ELR (cell line): ENCODE results near the gene BTBD19.
"Not testable (repeated sequence)": the region's sequence is repeated elsewhere in the genome, so short reads cannot be mapped to it uniquely, and the experiment has no call there.

Experiments
- DNase-seq: peaks from one replicate; pipeline ENCODE4 v3.0.0-alpha.2; 2015; ENCODE audit warnings: low read depth

Gene BTBD19, protein sequence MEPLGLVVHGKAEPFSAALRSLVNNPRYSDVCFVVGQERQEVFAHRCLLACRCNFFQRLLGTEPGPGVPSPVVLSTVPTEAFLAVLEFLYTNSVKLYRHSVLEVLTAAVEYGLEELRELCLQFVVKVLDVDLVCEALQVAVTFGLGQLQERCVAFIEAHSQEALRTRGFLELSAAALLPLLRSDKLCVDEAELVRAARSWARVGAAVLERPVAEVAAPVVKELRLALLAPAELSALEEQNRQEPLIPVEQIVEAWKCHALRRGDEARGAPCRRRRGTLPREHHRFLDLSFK

DNA sequence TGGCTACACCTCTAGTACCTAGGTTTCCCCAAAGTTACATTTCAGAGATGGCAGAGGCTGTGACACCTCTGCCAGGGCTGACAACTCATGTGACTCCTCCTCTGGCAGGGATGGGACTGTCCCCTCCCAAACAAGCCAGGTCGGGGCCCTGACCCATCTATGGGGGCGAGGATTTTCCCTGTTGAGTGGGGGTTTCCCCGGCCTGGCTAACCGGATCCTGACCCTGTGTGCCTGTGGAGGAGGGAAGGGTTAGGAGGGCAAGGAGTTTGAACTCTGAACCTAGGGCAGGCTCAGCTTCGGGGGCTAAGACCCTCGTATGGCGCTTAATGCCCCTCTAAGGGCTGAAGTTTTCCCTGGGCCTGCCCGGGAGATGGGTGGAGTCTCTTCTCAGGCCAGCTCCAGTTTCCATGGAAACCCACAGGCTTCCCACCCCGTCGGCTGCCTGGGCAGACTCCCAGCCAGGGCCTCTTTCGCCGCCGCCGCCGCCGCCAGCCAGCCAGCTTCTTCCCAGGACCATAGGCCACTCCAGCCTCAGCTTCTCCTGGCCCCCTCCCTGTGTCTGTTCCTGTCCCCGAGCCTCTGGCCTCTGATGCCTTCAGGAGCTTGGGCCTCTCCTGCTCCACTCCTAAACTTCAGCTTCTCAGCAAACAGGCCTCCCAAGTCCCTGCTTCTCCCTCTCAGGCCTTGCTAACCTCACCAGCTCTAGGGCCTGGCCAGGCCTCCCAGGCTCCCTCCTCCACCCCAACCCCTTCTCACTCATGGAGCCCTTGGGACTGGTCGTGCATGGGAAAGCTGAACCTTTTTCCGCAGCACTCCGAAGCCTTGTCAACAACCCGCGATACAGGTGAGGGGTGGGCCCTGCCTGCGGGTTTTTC, at the start of gene BTBD19:
Gene BTBD19, plus strand, starts transcription at position 461 of the 875 bp plus-strand sequence. Its CDS starts 298 bp downstream, at position 759.
- peak; percentile 94 for DNase-seq

DNA sequence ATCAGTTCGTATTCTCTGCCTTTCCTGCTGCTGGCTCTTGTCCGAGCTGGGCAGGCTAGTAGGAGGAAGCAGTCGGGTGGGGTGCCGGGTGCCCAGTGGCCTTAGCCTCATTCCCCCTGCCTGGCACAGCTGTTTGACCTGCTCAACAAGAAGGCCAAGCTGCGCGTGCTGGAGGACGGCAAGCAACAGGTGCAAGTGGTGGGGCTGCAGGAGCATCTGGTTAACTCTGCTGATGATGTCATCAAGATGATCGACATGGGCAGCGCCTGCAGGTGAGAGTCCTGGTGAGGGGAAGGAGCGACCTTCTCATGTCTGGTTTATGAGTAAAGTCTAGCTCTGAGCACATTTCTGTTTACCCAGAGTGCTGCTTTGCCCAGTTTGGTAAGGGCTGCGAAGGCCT, 49.2 kb upstream of the BTBD19 start:
- DNase-seq = no peak

DNA sequence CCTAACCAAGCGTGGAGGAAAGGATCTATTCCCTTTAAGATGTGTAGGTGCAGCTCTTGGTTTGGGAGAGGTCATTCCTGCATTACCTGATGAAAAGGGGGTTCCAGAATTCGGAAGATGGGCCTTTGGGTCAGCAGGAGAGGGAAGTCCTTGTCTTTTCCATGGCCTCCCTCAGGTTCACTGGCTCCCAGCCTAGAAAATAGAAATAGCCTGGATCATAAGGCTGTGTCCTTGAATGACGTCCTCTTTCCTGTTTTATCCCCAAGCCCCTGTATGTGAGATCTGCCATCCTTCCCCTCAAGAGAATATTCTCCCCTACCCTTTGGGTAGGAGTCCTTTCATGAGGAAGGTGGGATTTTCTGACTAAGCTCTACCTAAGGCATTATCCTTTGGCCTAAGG, 47.4 kb upstream of the BTBD19 start:
- no peak for DNase-seq

DNA sequence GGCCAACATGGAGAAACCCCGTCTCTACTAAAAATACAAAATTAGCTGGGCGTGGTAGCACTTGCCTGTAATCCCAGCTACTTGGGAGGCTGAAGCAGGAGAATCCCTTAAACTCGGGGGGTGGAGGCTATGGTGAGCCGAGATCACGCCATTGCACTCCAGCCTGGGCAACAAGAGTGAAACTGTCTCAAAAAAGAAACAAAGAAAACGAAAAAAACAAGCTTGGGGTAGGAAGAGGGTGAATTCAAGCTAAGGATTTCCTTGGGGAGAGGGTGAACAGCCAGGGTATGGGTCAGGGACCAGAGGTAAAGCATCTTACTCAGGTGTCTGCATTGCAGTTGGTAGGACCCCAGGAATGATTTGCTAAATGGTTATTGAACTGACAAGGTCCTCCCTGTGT, 41.9 kb upstream of the BTBD19 start:
- DNase-seq = not testable (repeated sequence)

DNA sequence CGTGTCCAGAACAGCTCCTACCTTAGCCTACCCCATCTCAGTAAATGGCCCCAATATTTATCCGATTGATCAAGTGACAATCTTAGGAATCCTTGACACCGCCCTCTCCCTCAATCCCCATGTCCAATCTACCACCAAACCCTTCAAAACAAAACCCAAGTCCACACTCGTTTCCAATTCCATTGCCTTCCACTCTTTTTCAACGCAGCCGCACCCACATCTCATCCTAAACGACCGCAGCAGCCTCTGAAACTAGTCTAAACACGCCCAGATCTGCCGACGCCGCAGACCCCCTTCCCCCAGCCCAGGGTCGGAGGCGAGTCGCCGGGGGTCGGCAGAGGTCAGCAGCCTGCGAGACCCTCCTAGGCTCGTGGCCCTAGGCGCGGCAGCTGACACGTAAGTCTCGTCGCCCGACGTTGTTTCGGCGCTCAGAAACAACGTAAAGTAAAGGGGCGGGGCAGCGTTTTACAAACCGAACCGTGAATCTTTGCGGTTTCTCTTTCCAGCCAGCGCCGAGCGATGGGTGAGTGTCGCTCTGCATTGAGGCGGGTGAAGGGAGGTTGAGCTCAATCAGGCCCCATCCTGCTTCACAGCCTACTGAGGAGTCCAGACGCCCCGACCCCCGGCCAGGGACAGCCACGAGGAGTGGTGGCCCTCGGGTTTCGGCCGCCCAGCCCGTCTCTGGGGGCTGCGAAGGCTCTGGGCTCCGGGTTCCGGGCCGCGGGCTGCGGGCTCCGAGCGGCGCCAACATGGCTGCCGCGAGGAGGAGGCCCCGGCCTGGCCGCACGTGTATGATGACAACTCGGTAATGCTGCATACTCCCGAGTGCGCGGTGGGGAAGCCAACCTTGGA, 33.0 kb upstream of the BTBD19 start, which contains the start of gene RPS8:
Gene RPS8, plus strand, starts transcription at position 463 of the 852 bp plus-strand sequence. Its CDS starts 57 bp downstream, at position 520.
- DNase-seq = peak; percentile 97

GRCh38 chr1:44775930-44776729, 32.2 kb upstream of the BTBD19 start:
- peak; percentile 41 for DNase-seq

- DNase-seq = no peak
Observed at GRCh38 chr1:44776730-44777068, 31.6 kb upstream of the BTBD19 start.

GRCh38 chr1:44777547-44777946, 30.8 kb upstream of the BTBD19 start:
- DNase-seq = no peak

DNA sequence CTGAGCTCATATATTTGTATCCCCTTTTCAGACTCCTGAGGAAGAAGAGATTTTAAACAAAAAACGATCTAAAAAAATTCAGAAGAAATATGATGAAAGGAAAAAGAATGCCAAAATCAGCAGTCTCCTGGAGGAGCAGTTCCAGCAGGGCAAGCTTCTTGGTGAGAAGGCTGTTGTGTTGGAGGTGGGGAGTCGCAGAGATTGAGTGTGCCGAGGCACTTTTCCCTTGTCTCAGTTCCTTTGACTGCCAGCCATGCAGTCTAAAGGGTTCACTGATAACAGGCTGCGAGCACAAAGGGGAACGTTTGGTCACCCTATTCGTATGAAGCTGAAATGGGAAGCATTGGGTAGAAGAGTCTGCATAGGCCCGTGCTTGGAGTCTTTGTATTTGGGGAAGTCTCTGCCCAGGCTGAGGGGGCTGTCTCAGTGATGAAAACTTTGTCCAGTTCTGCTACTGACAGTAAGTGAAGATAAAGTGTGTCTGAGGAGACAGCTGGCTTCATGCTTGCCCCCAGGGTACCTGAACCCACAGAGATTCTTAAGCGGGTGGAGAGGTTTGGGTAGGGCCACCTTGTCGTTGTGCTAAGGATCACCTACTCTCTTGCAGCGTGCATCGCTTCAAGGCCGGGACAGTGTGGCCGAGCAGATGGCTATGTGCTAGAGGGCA, 30.2 kb upstream of the BTBD19 start:
- DNase-seq = no peak

DNA sequence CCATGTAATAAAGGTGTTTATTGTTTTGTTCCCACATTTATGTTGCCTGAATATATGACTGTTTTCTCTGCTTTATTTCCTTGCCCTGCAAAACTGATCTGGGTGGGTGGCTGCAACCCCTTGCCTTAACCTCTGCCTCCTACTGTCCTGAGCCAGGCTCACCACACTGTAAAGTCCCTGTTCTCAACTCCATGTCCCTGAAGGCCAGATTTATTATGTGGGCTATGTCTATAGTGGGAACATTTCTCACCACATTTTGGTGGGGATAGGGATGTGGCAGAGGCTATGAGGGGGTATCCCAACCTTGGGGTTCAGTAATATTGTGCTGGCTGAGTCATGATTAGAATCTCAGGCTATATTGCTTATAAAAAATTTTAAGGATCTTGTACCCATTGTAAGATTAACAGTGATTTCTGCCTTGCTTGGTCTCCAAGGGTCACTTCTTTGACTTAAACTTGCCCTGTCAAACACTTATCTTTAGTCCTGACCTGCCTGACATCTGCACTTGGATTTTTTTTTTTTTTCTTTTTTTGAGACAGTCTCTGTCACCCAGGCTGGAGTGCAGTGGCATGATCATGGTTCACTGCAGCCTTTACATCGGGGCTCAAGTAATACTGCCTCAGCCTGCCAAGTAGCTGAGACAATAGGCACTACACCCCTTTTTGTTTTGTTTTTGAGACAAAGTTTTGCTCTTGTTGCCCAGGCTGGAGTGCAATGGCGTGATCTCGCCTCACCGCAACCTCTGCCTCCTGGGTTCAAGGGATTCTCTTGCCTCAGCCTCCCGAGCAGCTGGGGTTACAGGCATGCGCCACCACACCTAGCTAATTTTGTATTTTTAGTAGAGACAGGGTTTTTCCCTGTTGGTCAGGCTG, 29.4 kb upstream of the BTBD19 start:
- DNase-seq = no peak

DNA sequence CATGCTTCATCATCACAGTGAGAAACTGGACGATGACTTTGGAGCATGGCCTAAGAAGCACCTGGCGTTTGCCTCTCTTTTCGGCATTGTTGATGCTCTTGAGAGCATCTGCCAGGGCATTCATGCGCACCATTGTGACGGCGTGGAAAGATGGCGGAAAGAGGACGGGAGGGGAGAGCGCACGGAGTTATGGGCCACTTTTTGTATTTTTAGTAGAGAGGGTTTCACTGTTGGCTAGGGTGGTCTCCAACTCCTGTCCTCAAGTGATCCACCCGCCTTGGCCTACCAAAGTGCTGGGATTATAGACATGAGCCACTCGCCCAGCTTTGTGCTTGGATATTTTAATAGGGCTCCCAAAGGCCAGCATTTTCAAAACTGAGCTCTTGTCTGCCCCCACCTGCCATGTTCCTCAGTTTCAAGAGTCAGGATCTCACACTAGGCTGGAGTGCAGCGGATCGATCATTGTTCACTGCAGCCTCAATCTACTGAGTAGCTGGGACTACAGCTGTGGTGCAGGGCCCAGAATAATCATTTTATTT, 27.7 kb upstream of the BTBD19 start:
- DNase-seq = peak; percentile 46

- DNase-seq = no peak
Observed at GRCh38 chr1:44783697-44784093, 24.6 kb upstream of the BTBD19 start.

DNA sequence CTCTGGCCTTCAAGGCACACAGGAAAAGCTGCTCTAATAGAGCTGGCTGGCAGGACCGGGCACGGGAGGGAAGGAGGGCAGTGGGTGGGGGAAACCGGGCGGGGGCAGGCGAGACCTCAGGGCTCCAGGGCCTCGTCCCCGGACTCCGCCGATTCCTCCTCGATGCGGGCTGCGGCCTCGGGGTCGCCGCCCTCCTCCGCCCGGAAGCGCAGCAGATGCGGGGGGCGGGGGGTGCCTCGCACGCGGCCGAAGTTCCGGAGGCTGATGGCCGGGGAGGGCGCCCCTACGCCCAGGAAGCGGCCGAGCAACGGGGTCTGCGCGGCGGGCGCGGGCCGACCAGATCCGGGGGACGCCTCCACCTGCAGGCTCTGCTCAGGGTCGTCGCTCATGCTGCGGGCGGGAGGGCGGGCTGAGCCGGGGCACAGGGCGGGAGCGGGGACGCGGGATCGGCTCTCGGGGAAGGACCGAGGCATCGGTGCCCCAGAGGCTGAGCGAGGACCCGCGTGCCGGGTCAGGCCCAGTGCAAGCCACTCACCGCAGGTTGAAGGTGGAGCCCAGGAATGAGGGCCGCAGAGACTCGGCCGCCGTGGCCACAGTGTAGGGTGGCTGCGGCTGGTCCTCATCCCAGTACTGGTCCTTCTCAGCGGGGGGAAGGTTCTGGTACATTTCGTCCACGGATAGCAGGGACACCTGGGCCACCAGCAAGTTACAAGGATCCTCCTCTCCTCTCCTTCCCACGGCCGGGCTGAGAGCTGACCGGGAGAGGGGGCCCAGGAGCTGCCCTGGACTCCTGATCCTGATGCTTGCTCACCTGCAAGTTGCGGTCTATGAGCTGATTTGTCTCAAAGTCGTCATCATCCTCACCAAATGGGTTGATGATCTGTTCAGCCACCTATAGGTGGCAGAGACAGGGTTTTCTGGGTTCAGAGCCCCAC, 24.0 kb upstream of the BTBD19 start:
- no peak for DNase-seq

DNA sequence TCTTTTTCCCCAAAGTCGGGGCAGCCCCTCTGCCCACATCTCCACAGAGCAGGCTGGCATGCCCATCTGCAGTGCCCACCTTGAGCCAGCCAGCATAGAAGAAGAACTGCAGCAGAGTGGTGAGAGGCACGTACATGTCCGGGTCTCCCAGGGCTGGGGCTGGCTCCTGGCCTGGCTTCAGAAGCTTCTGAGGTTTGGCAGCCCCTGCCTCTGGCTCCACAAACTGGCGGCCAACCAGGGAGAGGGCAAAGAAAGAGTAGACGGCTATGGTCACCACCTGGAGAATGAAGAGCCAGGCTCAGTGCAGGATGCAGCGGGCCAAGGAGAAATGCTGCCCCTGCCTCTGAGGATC, 23.3 kb upstream of the BTBD19 start:
- no peak for DNase-seq

DNA sequence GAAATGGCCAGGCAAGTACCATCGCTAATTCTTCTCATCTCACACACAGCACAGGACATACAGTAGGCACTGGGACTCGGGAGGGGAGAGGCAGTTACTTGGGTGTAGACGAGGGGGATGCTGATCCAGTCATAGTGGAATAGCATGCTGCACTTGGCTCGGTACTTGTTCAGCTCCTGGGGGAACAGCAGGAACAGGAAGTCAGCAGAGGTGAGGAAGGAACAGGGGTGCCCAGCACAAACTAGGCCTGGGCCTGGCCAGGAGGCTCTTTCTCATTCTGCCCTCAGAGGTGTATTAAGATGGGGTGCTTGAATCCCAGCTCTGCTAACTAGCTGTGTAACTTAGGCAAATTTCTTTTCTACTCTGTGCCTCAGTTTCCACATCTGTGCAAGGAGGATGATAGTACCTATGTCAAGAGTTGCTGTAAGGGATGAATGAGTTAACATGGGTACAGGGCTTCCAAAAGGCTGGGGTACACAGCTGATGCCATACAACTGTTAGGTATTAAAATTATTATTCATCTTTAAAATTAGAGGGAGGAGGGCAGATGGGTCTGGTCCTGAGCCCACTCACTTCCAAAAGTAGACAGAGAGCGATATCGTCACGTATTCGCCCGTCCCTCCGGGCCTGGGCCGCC, 22.7 kb upstream of the BTBD19 start:
- no peak for DNase-seq

GRCh38 chr1:44786138-44786840, 22.0 kb upstream of the BTBD19 start:
- DNase-seq = peak; percentile 63

GRCh38 chr1:44786841-44787426, 21.4 kb upstream of the BTBD19 start:
- DNase-seq = no peak
